ENCODE results near the gene MICB.
A peak's percentile ranks its signal among the peaks of the same experiment; 100 is the strongest.
"Not testable (repeated sequence)": the region's sequence is repeated elsewhere in the genome, so short reads cannot be mapped to it uniquely, and the experiment has no call there.

Gene MICB

DNA sequence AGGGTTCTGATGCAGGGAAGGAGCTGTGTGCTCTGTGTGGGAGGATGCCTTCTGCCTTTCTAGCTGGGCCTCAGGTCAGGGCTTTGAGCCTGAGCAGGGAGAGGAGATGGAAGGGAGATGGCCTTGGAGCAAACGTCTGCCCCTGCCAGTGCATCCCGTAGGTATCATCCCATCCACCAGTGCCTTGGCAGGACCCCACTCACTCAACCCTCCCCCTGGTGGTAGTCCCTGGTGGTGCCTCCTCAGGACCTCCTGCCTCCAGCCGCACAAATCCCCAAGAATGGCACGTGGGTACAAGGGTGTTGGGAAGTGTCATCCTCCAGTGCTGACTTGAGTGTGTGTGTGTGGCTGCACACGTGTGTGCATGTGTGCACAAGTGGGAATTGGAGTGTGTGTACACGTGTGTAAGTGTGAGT is 23.1 kb upstream of the MICB start:
- DNase-seq (ENCODE audit: low read depth in 2 of 2) = no peak

DNA sequence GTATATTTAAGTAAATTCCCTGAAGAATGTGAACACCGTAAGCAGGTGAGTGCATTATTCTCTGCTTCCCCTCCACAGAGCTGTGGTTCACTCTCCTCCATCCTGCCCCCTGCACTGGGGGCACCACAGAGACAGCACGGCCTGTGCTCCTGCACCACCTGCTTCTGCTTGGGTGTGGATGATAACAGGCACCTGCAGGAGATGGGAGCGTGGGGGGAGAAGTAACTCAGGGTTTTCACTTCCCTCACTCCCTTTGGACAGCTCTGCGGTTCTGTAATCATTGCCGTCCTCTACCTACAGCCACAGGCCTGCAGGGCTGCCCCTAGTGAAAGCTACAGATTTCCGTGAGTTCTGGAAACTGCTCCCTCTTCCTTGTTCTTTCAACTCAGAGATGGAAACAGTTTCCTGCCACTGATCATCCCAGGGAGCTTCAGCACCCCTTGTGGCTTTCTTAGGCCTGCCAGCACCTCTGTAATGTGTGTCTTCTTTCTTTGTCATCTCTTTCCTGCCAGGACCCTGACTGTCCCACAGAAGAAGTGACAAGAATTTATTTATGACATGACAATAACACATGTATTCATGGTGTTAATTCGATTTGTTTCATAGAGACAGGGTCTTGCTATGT is 21.3 kb upstream of the MICB start:
- no peak for DNase-seq (ENCODE audit: low read depth in 2 of 2)

DNA sequence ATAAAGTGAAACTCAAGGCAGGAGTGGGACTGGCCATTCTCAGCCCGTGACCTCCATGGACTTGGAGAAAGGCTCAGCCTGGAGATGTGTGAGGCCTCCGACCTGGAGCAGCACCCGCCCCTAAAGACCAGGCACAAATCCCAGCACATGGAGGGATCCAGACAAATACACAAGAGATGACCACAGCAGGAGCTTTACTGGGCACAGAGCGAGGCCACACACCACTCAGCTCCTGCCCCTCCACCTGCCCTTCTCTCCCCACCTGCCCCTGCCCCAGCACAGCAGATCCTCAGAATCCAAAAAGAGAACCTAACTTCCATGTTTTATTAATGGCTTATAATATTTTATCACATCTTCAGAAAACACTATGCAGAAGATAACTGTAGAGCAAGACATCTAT is 20.4 kb upstream of the MICB start:
- no peak for DNase-seq (ENCODE audit: low read depth in 2 of 2)

DNA sequence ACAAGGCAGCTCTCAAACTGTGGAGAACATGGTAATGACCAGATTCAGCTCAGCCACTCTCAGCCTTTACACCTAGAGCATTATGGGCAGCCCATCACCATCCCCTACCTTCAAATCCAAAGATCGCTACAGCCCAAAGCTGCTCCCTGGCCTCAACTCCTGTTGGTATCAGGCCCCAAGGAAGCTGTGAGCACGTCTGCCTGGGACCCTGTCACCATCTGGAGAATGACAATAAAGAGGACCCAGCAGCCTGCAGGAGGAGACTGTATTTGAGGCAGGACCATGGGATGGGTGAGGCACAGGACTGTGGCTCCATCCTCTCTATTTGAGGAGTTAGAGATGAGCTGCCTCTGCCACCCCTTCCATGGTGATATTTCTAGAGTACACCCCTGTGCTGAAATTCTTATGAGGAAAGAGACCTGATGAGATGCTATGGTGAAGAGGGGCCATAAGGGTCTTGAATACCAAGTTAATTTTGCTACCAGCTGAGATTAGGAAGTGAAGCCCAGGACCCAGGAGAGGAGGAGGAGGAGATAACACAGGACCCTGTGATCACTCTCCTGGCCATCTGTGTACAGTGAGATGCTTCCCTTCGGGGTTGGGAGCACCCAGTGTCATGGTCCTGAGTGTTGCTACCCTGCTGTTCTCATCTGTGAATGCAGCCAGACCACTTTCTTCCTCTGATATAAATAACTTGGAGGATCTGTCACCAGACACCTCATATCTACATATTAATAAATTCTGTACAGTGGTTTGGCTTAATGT is 19.6 kb upstream of the MICB start:
- DNase-seq (ENCODE audit: low read depth in 2 of 2) = no peak

DNA sequence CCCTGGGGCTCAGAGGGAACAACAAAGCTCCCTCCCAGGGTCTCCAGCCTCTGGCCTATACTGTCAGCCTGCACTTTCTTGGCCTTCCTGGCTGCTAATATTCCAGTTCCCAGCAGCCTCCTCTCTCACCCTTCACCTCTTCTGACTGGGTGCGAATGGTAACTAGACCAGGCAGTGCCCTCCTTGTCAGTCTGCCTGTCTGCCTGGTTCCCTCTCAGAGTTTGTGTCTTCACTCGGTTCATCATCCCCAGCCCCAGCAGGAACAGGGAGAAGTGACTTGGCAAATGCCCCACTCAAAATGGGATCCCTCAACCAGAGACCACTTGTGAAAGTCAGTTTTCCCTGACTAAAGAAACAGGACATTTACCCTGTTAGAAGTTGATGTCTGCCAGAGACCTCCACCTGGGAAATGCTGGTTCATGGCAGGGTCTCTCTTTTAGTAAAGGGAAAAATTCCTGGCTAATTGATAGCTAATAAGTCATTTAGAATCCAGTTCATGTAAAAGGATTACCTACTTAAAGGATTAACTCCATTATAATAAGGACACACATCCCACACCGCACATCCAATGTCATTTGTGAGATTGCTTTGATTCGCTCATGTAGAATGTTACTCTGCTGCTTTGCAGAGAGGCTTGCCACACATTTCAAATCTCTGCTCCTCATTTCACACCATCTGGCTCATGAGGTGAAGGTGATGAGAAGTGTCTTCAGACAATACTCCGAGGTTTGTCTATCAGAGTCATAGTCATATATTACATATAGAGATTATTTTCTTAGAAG is 18.6 kb upstream of the MICB start:
- no peak for DNase-seq (ENCODE audit: low read depth in 2 of 2)

DNA sequence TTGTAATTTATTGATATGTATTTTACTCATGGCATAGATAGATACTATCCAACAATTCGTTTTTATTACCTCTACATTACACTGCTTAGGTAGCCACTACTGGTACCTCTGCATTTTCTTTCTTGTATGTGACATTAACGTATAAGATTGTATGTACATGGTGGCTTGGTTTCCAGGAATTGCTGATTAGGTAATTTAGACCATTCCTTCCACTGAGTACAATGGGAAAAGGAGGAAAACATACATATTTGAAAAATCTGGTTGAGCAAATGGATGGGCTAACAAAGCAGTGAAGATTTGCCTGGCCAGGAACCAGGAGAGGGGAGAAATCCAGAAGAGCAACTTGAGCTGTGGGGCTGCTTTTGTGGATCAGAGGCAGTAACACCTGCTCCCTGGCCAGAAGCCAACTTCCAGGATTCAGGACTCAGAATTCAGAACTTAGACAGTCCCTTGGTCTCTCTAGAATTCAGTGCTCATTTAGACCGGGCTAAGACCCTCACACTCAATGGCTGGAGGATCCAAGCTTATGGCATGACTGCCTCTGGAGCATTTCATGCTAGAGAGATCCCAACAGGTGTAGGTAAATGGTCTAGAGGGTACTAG is 17.9 kb upstream of the MICB start:
- no peak for DNase-seq (ENCODE audit: low read depth in 2 of 2)

DNA sequence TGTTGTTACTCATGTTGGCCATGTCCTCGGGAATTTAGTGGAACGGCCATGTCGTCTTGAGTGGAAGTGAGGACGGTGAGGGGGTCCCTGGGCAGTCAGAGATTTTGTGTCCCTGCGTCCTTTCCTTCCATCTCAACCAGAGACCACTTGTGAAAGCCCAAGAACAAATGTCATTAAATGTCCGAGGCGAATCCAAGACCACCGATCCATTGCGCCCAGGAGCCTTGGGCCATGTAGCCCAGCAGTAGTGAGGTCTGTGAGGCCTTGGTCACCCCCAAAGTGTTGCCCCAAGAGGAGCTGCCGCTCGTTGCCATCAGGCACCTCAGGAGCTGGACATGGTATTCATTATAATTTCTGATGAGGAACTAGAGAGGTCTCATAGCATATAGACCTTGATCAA is 17.4 kb upstream of the MICB start:
- no peak for DNase-seq (ENCODE audit: low read depth in 2 of 2)

DNA sequence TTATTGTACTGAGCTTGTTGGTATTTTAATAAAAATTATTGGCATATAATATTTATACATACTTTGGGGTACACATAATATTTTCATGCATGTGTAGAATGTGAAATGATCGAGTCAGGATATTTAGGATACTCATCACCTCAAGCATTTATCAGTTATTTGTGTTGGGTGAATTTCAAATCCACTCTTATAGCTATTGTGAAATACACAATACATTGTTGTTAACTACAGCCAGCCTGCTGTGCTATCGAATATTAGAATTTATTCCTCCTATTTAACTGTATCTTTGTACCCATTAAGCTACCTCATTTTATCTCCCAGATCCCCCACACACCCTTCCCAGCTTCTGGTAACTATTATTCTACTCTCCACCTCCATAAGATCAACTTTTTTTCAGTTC is 14.6 kb upstream of the MICB start:
- no peak for DNase-seq (ENCODE audit: low read depth in 2 of 2)

DNA sequence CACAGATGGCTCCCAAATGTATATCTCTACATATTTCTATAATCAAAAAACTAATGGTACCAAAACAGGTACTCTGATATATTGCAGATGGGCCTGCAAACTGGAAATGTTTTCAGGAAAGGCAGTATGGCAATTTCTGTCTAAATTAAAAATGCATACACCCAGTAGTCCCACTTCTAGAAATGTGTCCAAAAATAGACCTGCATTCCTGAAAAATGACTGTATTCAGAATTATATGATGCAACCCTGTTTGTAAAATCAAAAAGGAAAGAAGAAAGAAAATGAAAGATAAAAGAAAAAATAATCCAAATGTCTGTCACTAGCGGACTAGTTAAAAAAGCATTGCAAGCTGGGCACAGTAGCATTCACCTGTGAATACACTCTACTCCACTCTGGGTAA is 12.9 kb upstream of the MICB start:
- DNase-seq (ENCODE audit: low read depth in 2 of 2) = no peak

DNA sequence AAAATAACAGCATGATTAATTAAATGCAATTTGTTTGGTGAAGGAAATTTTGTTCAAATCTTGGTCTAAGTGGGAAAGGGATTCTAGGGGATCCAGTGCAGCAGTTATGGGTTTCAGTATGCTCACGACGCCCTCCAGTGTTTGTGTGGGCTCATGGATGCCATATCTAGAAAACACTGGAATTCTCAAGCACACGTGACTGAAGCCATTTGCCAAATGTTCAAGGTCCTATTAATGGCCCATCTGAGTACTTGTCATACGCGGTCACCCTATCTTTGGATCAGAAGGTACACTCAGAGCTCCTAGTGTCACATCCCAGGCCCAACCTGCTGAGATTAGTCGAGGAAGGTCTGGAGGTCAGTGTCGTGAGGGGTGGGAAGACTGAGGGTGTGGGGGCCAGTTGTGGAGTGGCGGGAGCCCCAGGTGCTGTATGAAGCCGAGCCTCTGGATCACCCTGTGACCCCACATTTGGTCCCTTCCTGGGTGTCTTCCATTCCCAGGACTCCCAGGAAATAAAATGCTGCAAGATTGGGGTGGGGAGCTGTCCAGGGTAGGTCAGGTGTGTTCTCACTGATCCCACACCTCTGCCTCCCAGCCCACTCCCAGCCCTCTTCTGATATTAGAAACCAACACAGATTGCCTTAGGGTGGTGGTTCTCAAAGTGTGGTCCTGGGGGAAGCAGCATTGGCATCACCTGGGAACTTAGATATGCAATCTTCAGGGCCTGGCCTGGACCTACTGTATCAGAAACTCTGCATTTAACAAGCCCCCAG is 11.7 kb upstream of the MICB start:
- not testable (repeated sequence) for DNase-seq (ENCODE audit: low read depth in 2 of 2)

DNA sequence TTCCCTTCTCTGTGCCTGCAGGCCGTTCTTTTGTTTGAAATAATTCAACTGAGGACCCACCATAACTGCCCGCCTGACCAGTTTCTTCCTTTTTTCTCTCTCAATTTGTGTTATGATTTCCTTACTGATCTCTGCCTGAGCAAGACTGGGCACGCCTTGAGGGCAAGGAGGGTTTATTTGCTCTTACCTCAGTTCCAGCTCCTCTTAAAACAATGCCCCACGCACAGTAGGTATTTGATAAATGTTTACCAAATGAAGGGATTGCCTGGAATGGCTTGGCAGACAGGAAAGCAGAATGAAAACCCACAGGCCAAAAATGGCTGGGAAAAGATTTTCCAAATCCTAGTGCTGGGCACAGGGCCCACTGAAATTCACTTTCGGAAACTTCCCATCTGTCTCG is 10.3 kb upstream of the MICB start:
- DNase-seq (ENCODE audit: low read depth in 2 of 2) = not testable (repeated sequence)

DNA sequence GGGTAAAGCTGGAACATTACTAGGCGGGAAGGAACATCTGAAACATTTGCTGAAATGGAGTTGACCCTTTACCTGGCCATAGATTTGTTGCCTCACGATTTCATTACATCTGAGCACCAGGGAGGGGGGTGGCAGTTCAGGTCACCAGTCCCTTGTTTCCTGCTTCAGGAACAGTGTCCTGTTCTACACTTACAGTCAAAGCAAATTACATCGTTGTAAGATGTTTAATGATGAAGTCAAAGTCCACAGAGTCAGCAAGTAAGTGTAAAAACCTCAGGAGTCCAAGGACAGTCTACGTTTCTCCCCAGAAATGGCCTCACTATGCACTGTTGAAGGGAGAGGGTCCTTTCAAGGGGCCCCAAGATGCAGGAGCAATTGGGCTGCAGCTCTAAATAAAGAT is 8.9 kb upstream of the MICB start:
- DNase-seq (ENCODE audit: low read depth in 2 of 2) = no peak

DNA sequence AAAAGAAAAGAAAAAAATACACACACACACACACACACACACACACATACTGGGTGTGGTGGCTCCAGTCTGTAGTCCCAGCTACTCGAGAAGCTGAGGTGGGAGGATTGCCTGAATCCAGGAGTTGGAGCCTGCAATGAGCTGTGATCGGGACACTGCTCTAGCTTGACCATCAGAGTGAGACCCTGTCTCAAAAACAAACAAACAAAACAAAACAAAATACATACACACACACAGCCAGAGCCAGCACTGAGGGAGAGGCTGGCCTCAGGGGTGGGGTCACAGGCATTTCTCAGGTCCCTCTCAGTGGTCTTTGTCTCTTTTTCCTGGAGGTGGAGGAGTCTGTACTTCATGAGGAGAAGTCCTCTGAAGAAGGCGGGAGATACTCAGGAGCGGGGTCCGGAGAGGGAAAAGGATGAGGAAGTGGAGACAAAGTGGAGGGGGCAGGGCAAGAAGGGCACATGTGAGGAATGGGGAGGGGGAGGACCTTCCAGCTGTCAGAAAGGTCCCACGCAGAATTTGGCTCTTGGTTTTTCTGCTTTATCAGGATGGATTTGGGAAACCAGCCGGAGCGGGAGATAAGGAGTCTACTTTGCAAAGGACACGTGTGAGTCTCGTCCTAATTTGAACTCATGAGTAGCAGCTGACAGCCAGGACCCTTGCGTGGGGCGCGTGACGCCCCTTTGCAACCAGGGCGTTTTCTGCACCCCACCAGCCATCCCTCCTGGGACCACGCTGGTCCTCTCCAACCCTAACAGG is 7.7 kb upstream of the MICB start:
- DNase-seq (ENCODE audit: low read depth in 2 of 2) = no peak

DNA sequence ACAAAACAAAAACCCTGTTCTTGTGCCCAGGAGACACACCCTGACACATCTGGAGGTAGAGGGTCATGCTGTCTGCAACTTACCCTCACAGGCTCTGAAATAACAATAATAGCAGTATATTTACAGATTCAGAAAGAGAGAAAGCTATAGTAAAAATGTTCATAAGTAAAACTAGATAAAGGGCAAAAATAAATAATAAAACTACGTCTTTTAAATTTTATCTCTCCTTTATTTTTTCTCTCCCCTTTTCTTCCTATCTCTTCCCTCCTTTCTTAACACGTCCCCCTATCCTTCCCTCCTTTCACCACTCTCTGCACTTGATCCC is 4.4 kb upstream of the MICB start:
- DNase-seq (ENCODE audit: low read depth in 2 of 2) = not testable (repeated sequence)

DNA sequence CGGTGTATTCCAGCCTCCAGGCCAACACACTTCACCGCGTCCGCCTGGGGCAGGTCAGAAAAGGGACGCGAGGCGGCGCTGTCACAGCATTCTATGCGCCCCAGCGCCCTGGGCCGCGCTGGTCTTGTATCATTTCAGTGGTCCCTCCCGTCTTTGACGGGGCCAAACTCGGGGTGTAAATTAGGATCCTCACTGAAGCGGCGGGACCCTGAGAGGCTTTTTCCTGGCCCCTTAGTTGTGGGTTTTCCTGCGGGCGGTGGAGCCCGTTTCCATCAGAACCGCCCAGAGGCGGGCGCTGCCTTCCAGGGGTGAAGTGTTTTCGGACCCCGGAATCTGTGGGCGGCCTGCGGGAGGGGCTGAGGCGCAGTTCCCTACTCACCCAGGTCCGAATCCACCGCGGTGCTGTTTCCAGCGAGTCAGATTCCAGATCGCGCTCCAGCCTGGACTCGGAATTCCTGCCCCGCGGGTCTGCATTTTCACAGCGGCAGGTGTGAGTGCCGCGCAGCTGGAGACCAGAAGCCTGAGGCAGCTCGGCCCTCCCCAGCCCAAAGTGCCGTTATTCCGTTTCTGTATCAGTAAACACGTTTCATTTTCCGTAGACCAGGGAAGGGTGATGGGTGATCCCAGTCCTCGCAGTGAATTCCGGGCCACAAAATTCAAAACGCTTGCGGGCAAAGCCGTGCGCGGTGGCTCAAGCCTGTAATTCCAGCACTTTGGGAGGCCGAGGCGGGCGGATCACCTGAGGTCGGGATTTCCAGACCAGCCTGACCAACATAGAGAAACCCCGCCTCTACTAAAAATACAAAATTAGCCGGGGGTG is 3.9 kb upstream of the MICB start:
- peak; percentile 44 to 75 for DNase-seq (ENCODE audit: low read depth in 2 of 2)

DNA sequence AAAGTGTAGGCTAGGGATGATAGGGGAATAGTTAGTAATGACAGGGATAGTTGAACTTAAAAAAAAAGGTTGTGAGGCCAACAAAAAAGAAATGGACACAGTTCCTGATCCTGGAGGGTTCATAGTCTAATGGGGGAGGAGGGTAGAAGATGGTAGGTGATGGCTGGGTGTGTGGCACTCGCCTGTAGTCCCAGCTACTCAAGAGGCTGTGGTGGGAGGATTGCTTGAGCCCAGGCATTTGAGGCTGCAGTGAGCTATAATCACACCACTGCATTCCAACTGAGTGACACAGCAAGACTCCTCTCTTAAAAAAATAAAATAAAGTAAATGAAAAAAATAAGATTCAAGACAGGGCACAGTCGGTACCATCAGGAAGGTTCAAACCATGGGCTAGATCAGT is 2.4 kb upstream of the MICB start:
- DNase-seq (ENCODE audit: low read depth in 2 of 2) = no peak

DNA sequence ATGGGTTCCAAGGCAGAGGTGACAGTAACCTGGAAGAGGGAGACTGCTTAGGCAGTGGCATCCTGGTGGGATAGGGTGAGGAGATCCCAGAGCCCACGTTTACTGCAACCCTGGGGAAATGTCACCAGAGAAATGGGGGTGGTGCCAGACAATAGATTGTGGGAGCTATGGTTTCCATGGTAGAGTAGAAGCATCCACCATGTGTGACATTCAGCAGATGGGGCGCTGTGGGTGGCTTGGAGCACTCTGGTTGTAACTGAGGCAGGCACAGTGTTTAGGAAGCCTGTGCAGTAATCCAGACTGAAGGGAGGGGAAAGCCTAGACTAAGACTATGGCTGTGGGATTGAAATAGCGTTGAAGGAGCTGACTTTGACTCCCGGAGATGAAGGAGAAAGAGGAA is 1.1 kb upstream of the MICB start:
- not testable (repeated sequence) for DNase-seq (ENCODE audit: low read depth in 2 of 2)

DNA sequence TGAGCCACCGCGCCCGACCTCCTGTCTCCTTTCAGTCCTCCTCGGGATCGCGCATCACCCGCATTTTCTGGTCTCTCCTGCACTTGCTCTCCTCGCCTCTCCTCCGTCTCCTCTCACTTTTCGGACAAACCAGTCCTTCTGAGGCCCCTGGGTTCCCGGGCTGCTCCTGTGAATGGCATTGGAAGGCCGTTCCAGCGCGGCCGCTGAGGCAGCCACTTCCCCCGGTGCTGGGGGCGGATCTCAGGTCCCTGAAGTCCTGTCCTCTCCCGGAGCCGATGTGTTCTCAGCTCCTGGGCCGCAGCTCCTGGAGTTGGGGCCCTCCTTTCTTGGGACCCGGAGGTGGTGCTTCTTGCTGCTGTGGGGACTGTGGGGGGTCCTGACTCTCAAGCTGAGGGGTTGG is 803 bp downstream of the MICB start:
- no peak for DNase-seq (ENCODE audit: low read depth in 2 of 2)

DNA sequence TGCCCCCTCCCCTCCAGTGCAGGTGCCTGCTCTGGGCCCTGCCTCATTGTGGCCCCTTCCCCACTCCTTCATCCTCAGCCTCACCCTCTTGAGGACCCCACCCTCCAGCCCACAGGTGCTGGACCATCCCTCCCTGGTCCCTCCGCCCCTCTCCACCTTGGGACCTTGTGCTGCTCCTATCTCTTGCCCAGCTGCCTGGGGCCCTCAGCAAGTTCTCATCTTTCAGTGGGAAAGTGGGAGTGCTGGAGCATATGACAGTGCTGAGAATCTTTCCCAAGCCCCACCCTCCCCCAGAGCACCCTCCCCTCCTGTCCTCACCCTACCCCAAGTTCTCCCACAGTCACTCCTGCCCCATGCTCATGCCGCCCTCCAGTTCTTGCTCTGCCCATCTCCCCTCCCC is 1.7 kb downstream of the MICB start:
- not testable (repeated sequence) for DNase-seq (ENCODE audit: low read depth in 2 of 2)

DNA sequence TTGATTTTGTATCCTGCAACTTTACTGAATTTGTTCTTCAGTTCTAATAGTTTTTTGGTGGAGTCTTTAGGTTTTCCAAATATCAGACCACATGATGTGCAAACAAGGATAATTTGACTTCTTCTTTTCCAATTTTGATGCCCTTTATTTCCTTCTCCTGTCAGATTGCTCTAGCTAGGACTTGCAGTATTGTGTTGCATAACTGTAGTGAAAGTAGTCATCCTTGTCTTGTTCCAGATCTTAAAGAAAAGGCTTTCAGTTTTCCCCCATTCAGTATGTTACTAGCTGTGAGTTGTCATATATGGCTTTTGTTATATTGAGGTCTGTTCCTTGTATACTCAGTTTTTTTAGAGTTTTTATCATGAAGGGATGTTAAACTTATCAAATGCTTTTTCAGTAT is 4.6 kb downstream of the MICB start:
- DNase-seq (ENCODE audit: low read depth in 2 of 2) = no peak
